GM18867 (cell line): Measurements from ENCODE around the gene NDOR1.
A peak's percentile ranks its signal among the peaks of the same experiment; 100 is the strongest.
"Not testable (repeated sequence)": the region's sequence is repeated elsewhere in the genome, so short reads cannot be mapped to it uniquely, and the experiment has no call there.

ENCODE experiments used
- ATAC-seq: cut with Tn5 transposase; IDR thresholded peaks from one replicate; pipeline ENCODE4 v1.9.1; 2021; ENCODE audit warnings: mild to moderate bottlenecking, moderate library complexity; ENCODE audit not compliant: unreplicated experiment

Gene NDOR1

GRCh38 chr9:137242269-137243203 is 37.0 kb downstream of the NDOR1 start:
- no peak for ATAC-seq

GRCh38 chr9:137243266-137243625 is 37.7 kb downstream of the NDOR1 start:
- ATAC-seq, result not testable (repeated sequence)

GRCh38 chr9:137243626-137244485 is 38.4 kb downstream of the NDOR1 start:
- no peak for ATAC-seq

- ATAC-seq, result no peak
Observed at GRCh38 chr9:137244486-137245449, 39.3 kb downstream of the NDOR1 start.

GRCh38 chr9:137245450-137246421 is 40.2 kb downstream of the NDOR1 start:
- ATAC-seq, result no peak

- ATAC-seq, result no peak
Observed at GRCh38 chr9:137247135-137247915, 41.8 kb downstream of the NDOR1 start.

- no peak for ATAC-seq
Observed at GRCh38 chr9:137247916-137248175, 42.3 kb downstream of the NDOR1 start.

GRCh38 chr9:137250329-137251193 is 45.1 kb downstream of the NDOR1 start:
- no peak for ATAC-seq

GRCh38 chr9:137251194-137251461 is 45.6 kb downstream of the NDOR1 start, which contains the start of gene STPG3:
TSS of gene STPG3 (plus strand) at chr9:137251286. CDS start at chr9:137251287, 1 bp downstream.
- no peak for ATAC-seq

- ATAC-seq, result no peak
Observed at GRCh38 chr9:137251490-137252268, 46.2 kb downstream of the NDOR1 start.

GRCh38 chr9:137252555-137253506 is 47.3 kb downstream of the NDOR1 start:
- ATAC-seq, result no peak

- ATAC-seq, result no peak
Observed at GRCh38 chr9:137253717-137254623, 48.5 kb downstream of the NDOR1 start.

- peak; percentile 76 for ATAC-seq
Observed at GRCh38 chr9:137254624-137255447, 49.3 kb downstream of the NDOR1 start, which contains the start of gene NELFB. TSS of gene NELFB (plus strand) at chr9:137255327.

GRCh38 chr9:137255448-137256114 is 50.1 kb downstream of the NDOR1 start:
- peak; percentile 26 for ATAC-seq
